K562 (cell line): Measurements from ENCODE around the gene EZH2. TPM values are rescaled to one million over a fixed set of nuclear protein-coding genes. Genes with fewer than 3 reads are reported as not detected.

Experiments
- ETV1 ChIP-seq: fragments of 450-650 bp; conservative IDR thresholded peaks from 2 replicates; pipeline ENCODE4 v1.6.1; 2016; ENCODE audit warnings: missing genetic modification characterization, control low read depth, low read depth, missing compliant biosample characterization
- ETV6 ChIP-seq, 3 experiments: fragments of 150-350 bp in 1 of 3; sonication (generic) in 1 of 3; formaldehyde crosslinking in 1 of 3; IDR thresholded peaks; 2 replicates each; pipeline versions ENCODE4 v1.6.1 to v1.8.0; 2014 to 2022; ENCODE audit warnings: borderline replicate concordance in 2 of 3, low read depth in 2 of 3, antibody characterized with exemption in 1 of 3, low read length in 1 of 3, mild to moderate bottlenecking in 1 of 3, missing genetic modification reagents in 1 of 3
- FOXJ2 ChIP-seq: fragments of 200-800 bp; sonication (Bioruptor generic); IDR thresholded peaks from 2 replicates; pipeline ENCODE4 v1.6.1; 2016; ENCODE audit warnings: missing genetic modification characterization, missing compliant biosample characterization
- KAT2B ChIP-seq: IDR thresholded peaks from one replicate; pipeline ENCODE4 v1.6.1; 2012; ENCODE audit warnings: low read depth, mild to moderate bottlenecking, control low read depth, inconsistent platforms, low read length, moderate library complexity
- KLF16 ChIP-seq: IDR thresholded peaks from 2 replicates; pipeline ENCODE4 v1.6.1; 2016; ENCODE audit warnings: antibody characterized with exemption
- MAZ ChIP-seq, 2 experiments: fragments of 450-650 bp in 1 of 2; sonication (generic) in 1 of 2; formaldehyde crosslinking; IDR thresholded peaks in 1 of 2; conservative IDR thresholded peaks in 1 of 2; 2 replicates each; pipeline versions ENCODE4 v1.4.0 to v1.5.0; 2020; ENCODE audit warnings: mild to moderate bottlenecking in 1 of 2, missing genetic modification reagents in 1 of 2
- MEF2A ChIP-seq: IDR thresholded peaks from 2 replicates; pipeline ENCODE4 v1.6.1; 2011; ENCODE audit warnings: low read depth, mild to moderate bottlenecking, low read length, moderate library complexity; ENCODE audit not compliant: control insufficient read depth
- PYGO2 ChIP-seq: fragments of 450-650 bp; IDR thresholded peaks from 2 replicates; pipeline ENCODE4 v1.6.1; 2016; ENCODE audit warnings: mild to moderate bottlenecking, missing genetic modification characterization, moderate library complexity, missing compliant biosample characterization
- RBM39 ChIP-seq: fragments of 200-400 bp; formaldehyde crosslinking; optimal IDR thresholded peaks from 2 replicates; pipeline ENCODE3; 2018; ENCODE audit warnings: low read depth, low read length
- SAP30 ChIP-seq: fragments of 200-600 bp; sonication (generic); IDR thresholded peaks from 2 replicates; pipeline ENCODE4 v1.6.1; 2012; ENCODE audit warnings: borderline replicate concordance, low read depth, mild to moderate bottlenecking, moderate library complexity, low read length, control low read depth, inconsistent platforms; ENCODE audit not compliant: insufficient read depth, poor library complexity, severe bottlenecking
- TAF7 ChIP-seq: fragments of 450-650 bp; IDR thresholded peaks from 2 replicates; pipeline ENCODE4 v1.6.1; 2016; ENCODE audit warnings: missing genetic modification characterization, missing compliant biosample characterization
- U2AF1 ChIP-seq: fragments of 200-400 bp; formaldehyde crosslinking; optimal IDR thresholded peaks from 2 replicates; pipeline ENCODE3; 2017; ENCODE audit warnings: mild to moderate bottlenecking, low read depth, low read length, moderate library complexity
- ZBTB8A ChIP-seq: fragments of 450-650 bp; IDR thresholded peaks from 2 replicates; pipeline ENCODE4 v1.6.1; 2018; ENCODE audit warnings: mild to moderate bottlenecking, moderate library complexity; ENCODE audit not compliant: partially characterized antibody
- ZFP1 ChIP-seq: fragments of 450-650 bp; formaldehyde crosslinking; IDR thresholded peaks from 2 replicates; pipeline ENCODE4 v1.4.0; 2020; ENCODE audit warnings: mild to moderate bottlenecking, mixed read lengths
- ZNF589 ChIP-seq: fragments of 200-800 bp; sonication (Bioruptor generic); IDR thresholded peaks from 2 replicates; pipeline ENCODE4 v1.6.1; 2016; ENCODE audit warnings: low read depth, missing genetic modification characterization, missing compliant biosample characterization
- ZNF695 ChIP-seq: fragments of 450-650 bp; formaldehyde crosslinking; IDR thresholded peaks from 2 replicates; pipeline ENCODE4 v1.4.0; 2020; ENCODE audit warnings: mild to moderate bottlenecking, moderate library complexity
- ZZZ3 ChIP-seq: fragments of 450-650 bp; IDR thresholded peaks from 2 replicates; pipeline ENCODE4 v1.6.1; 2016; ENCODE audit warnings: antibody characterized with exemption, mild to moderate bottlenecking, moderate library complexity
- polyA plus RNA-seq, 8 experiments: library from polyadenylated mRNA; depleted of rRNA in 4 of 8; stranded (reverse) in 5 of 8; unstranded in 3 of 8; fragments of >200 nt; fragmentation: Nextera tagmentation in 2 of 8; fragmentation: Illumina TruSeq in 1 of 8; extraction: Ambion mirVana in 2 of 8; extraction: Trizol in 1 of 8; gene quantifications; 2 replicates each; pipeline versions ENCODE4 v1.2.1 to v1.2.3, GENCODE V29; 2011 to 2014; ENCODE audit warnings: inconsistent platforms in 1 of 8, missing spikeins in 1 of 8
- total RNA-seq, 7 experiments: library from RNA; depleted of rRNA in 6 of 7; stranded (reverse); fragments of >200 nt in 6 of 7; fragmentation: Illumina TruSeq in 2 of 7; extraction: Trizol in 2 of 7; gene quantifications; 2 replicates each; pipeline versions ENCODE4 v1.2.1 to v1.2.3, GENCODE V29; 2011 to 2021; ENCODE audit warnings: low replicate concordance in 1 of 7
- TF ChIP-seq, protein P1 (sequence below): fragments of 450-650 bp; formaldehyde crosslinking; IDR thresholded peaks from 2 replicates; pipeline ENCODE4 v1.4.0; 2020; ENCODE audit warnings: mild to moderate bottlenecking, moderate library complexity
- TF ChIP-seq, protein P2 (sequence below): fragments of 250-450 bp; sonication (Bioruptor Pico); IDR thresholded peaks from 2 replicates; pipeline ENCODE4 v1.5.0; 2020; ENCODE audit warnings: mild to moderate bottlenecking, borderline replicate concordance
- TF ChIP-seq, protein P3 (sequence below): sonication (generic); formaldehyde crosslinking; IDR thresholded peaks from 2 replicates; pipeline ENCODE4 v1.8.1; 2023; ENCODE audit warnings: mild to moderate bottlenecking, missing genetic modification reagents

EZH2 gene
- total and polyA plus RNA-seq, 9 of the 15 experiments (the other 6 are each of a cell fraction or from before 2014, with no cell fraction given) = 48.7 to 175 (median 98.6) TPM

DNA sequence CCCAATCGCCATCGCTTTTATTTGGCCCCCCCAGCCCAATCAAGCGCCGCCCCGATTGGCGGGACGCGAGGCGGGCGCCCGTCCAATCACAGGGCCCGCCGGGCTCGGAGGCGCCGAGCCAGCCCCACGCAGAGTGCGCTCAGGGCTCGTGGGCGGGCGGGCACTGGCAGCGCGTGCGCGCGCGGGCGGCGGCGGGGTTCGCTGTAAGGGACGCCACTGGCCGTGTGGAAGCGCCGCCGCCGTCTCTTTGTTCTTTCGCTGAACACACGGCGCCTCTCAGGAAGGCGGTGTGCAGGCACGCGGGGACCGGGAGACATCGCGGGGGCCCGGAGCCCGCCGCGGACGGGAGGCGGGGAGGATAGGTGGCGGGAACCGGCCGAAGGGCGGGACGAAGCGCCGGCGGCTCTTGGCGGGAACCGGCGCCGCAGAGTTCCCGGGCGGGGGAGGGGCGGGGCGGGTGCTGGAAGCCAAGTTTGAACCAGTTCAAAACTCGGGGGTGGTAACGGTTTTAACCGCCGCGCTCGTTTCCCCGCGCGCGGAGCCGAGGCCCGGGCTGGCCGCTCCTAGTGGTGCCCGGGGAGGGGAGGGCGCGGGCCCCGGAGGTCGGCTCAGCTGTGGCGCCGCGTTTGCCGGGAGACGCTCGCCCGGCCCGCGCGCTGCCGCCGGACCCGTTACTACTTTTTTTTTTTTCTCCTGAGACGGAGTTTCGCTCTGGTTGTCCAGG, 370 bp upstream of the EZH2 start (continued):
- TF ChIP-seq ETV1 (tag) = no peak
- TF ChIP-seq, protein P1, sequence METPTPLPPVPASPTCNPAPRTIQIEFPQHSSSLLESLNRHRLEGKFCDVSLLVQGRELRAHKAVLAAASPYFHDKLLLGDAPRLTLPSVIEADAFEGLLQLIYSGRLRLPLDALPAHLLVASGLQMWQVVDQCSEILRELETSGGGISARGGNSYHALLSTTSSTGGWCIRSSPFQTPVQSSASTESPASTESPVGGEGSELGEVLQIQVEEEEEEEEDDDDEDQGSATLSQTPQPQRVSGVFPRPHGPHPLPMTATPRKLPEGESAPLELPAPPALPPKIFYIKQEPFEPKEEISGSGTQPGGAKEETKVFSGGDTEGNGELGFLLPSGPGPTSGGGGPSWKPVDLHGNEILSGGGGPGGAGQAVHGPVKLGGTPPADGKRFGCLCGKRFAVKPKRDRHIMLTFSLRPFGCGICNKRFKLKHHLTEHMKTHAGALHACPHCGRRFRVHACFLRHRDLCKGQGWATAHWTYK (CRISPR knock-in tag) = peak; percentile 72; the same call in 1 of the 2 replicates
- no peak for TF ChIP-seq RBM39
- TF ChIP-seq ETV6 (IDR thresholded peaks at IDR 0.05; ENCODE audit: borderline replicate concordance in 1 of 2, low read depth in 2 of 2, low read length in 1 of 2) = 0 out of 4 replicates have a peak, but pooled peaks of 1 of the 2 experiments have one; percentile 37
- TF ChIP-seq ETV6 (CRISPR knock-in tag; IDR thresholded peaks at IDR 0.05; ENCODE audit: borderline replicate concordance) = peak; percentile 74
- peak; percentile 62 for TF ChIP-seq KLF16
- TF ChIP-seq, protein P2, sequence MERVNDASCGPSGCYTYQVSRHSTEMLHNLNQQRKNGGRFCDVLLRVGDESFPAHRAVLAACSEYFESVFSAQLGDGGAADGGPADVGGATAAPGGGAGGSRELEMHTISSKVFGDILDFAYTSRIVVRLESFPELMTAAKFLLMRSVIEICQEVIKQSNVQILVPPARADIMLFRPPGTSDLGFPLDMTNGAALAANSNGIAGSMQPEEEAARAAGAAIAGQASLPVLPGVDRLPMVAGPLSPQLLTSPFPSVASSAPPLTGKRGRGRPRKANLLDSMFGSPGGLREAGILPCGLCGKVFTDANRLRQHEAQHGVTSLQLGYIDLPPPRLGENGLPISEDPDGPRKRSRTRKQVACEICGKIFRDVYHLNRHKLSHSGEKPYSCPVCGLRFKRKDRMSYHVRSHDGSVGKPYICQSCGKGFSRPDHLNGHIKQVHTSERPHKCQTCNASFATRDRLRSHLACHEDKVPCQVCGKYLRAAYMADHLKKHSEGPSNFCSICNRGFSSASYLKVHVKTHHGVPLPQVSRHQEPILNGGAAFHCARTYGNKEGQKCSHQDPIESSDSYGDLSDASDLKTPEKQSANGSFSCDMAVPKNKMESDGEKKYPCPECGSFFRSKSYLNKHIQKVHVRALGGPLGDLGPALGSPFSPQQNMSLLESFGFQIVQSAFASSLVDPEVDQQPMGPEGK (CRISPR knock-in tag) = no peak
- no peak for TF ChIP-seq KAT2B
- no peak for TF ChIP-seq ZFP1 (CRISPR knock-in tag)
- peak; percentile 64; the same call in 1 of the 2 replicates for TF ChIP-seq TAF7
- peak; percentile 89 to 93 for TF ChIP-seq MAZ (CRISPR knock-in tag; conservative IDR thresholded peaks at IDR 0.05 in 1 of 2, IDR thresholded peaks at IDR 0.05 in 1 of 2)
- no peak for TF ChIP-seq ZNF695 (CRISPR knock-in tag)
- TF ChIP-seq, protein P3, sequence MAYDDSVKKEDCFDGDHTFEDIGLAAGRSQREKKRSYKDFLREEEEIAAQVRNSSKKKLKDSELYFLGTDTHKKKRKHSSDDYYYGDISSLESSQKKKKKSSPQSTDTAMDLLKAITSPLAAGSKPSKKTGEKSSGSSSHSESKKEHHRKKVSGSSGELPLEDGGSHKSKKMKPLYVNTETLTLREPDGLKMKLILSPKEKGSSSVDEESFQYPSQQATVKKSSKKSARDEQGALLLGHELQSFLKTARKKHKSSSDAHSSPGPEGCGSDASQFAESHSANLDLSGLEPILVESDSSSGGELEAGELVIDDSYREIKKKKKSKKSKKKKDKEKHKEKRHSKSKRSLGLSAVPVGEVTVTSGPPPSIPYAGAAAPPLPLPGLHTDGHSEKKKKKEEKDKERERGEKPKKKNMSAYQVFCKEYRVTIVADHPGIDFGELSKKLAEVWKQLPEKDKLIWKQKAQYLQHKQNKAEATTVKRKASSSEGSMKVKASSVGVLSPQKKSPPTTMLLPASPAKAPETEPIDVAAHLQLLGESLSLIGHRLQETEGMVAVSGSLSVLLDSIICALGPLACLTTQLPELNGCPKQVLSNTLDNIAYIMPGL = peak; percentile 50; the same call in 1 of the 2 replicates
- no peak for TF ChIP-seq ZZZ3
- peak; percentile 97 for TF ChIP-seq U2AF1
- 0 out of 2 replicates have a peak, but pooled peaks have one; percentile 49 for TF ChIP-seq FOXJ2
- no peak; the same call in 1 of the 2 replicates for TF ChIP-seq MEF2A
- no peak for TF ChIP-seq ZBTB8A
- peak; percentile 69 for TF ChIP-seq SAP30
- 0 out of 2 replicates have a peak, but pooled peaks have one; percentile 69 for TF ChIP-seq ZNF589 (CRISPR knock-in tag)
- TF ChIP-seq PYGO2 (tag) = no peak
